ENCODE measurements around the gene CDH13.

The CDH13 gene

GRCh38 chr16:83746611-83747010 is 1119.8 kb downstream of the CDH13 start:
- in situ Hi-C loops (cut with HindIII; ENCODE audit: low sequenced_read_pairs): no loop called here
- no peak for TF ChIP-seq CTCF (IDR thresholded peaks at IDR 0.05; ENCODE audit: low read depth, low read length)
- no peak overlapping the region for H3K4me3 ChIP-seq (ENCODE audit: low read depth, low read length)
- DNase-seq (ENCODE audit: low read depth, low spot score): no peak

DNA sequence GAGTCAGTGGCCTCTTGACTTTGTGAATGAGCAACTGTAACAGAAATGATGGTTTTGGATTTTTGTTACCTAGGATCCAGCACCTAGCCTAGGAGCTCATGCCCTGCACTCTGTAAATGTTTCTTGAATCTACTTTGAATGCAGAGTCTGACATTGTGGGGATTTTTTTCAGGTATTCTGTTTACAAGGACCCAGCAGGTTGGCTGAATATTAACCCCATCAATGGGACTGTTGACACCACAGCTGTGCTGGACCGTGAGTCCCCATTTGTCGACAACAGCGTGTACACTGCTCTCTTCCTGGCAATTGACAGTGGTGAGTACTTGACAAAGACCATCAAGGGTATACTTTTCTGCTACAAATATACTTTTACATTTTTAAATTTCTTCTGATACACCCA is 1121.2 kb downstream of the CDH13 start:
- no peak overlapping the region for H3K4me3 ChIP-seq (ENCODE audit: low read depth, low read length)
- TF ChIP-seq CTCF (IDR thresholded peaks at IDR 0.05; ENCODE audit: low read depth, low read length): no peak
- no peak for DNase-seq (ENCODE audit: low read depth, low spot score)
- in situ Hi-C loops (cut with HindIII; ENCODE audit: low sequenced_read_pairs): no loop called here

- no peak for TF ChIP-seq CTCF (IDR thresholded peaks at IDR 0.05; ENCODE audit: low read depth, low read length)
- in situ Hi-C loops (cut with HindIII; ENCODE audit: low sequenced_read_pairs): no loop called here
- no peak overlapping the region for H3K4me3 ChIP-seq (ENCODE audit: low read depth, low read length)
- DNase-seq (ENCODE audit: low read depth, low spot score): no peak
Measured at GRCh38 chr16:83755391-83755790, 1128.6 kb downstream of the CDH13 start.

- TF ChIP-seq CTCF (IDR thresholded peaks at IDR 0.05; ENCODE audit: low read depth, low read length): no peak
- DNase-seq (ENCODE audit: low read depth, low spot score): no peak
- H3K4me3 ChIP-seq (ENCODE audit: low read depth, low read length): no peak overlapping the region
- in situ Hi-C loops (cut with HindIII; ENCODE audit: low sequenced_read_pairs): no loop called here
Measured at GRCh38 chr16:83762141-83762991, 1135.6 kb downstream of the CDH13 start.

DNA sequence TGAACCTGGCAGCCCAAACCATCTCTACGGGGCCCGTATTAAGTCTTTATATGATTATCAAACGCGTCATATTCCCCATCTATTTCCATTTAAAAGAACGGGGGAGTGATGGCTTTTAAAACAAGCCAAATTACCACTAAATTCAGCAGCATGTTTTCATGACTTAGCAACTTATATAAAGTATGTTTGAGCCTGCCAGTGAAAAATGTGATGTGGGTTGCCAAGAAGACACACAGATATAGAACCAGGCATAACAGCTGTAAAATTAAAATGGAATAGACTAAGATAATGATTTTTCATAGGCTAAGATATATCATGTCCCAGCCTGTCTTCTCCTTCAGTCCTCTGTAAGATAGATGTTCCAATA is 1136.2 kb downstream of the CDH13 start:
- in situ Hi-C loops (cut with HindIII; ENCODE audit: low sequenced_read_pairs): no loop called here
- no peak for DNase-seq (ENCODE audit: low read depth, low spot score)
- no peak for TF ChIP-seq CTCF (IDR thresholded peaks at IDR 0.05; ENCODE audit: low read depth, low read length)
- H3K4me3 ChIP-seq (ENCODE audit: low read depth, low read length): no peak overlapping the region

DNA sequence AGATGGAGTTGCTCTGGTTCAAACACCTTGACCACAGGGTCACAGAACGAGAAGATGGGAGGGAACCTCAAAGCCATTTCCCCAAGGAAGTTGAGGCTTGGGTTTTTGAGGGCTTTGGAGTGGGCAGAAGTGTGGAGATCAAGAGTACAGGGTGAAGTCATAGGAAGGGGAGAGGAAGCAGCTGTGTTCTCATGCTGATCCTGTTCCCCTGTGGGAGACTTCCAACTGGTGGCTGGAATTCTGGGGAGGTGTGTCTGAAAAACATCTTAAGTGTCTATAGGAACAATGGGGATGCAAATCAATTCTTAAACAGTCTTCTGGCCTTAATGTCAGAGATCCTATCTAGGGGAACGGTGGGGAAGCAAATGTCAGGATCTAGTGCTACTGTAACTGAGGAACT is 1142.2 kb downstream of the CDH13 start:
- TF ChIP-seq CTCF (IDR thresholded peaks at IDR 0.05; ENCODE audit: low read depth, low read length): no peak

More for the DNA sequence above, 1142.2 kb downstream of the CDH13 start:
- H3K4me3 ChIP-seq (ENCODE audit: low read depth, low read length): no peak overlapping the region
- no peak for DNase-seq (ENCODE audit: low read depth, low spot score)
- in situ Hi-C loops (cut with HindIII; ENCODE audit: low sequenced_read_pairs): no loop called here

Measured in astrocyte of the spinal cord (primary cell).